OCI-LY1 (cell line): ENCODE data around the gene TIGD1.

Experiments used
- H2AFZ ChIP-seq: fragments of 200-600 bp; sonication (generic), shearing (Covaris generic); 2 replicates; pipeline ENCODE4 v1.6.0; 2014; ENCODE audit warnings: antibody characterized with exemption, mild to moderate bottlenecking, low read length
- H3F3A ChIP-seq: fragments of 200-600 bp; sonication (generic), shearing (Covaris generic); 2 replicates; pipeline ENCODE4 v1.6.0; 2014; ENCODE audit warnings: mild to moderate bottlenecking, antibody characterized with exemption, low read length, moderate library complexity; ENCODE audit not compliant: insufficient read depth
- H3K27ac ChIP-seq: fragments of 200-600 bp; sonication (generic); 2 replicates; pipeline ENCODE4 v1.5.1; 2014; ENCODE audit warnings: low read length, mixed run types, mild to moderate bottlenecking, low read depth; ENCODE audit not compliant: poor library complexity, severe bottlenecking
- H3K27me3 ChIP-seq: fragments of 200-600 bp; sonication (generic); 2 replicates; pipeline ENCODE4 v1.6.0; 2014; ENCODE audit warnings: antibody characterized with exemption, mild to moderate bottlenecking, low read length, moderate library complexity; ENCODE audit not compliant: insufficient read depth
- H3K36me3 ChIP-seq: fragments of 200-600 bp; sonication (generic); 2 replicates; pipeline ENCODE4 v1.6.1; 2014; ENCODE audit warnings: mild to moderate bottlenecking, antibody characterized with exemption, low read length, moderate library complexity, mixed read lengths; ENCODE audit not compliant: insufficient read depth
- H3K4me1 ChIP-seq: fragments of 200-600 bp; sonication (generic); 2 replicates; pipeline ENCODE4 v1.5.1; 2014; ENCODE audit warnings: mild to moderate bottlenecking, low read length, moderate library complexity; ENCODE audit not compliant: insufficient read depth, severe bottlenecking
- H3K4me2 ChIP-seq: fragments of 200-600 bp; sonication (generic), shearing (Covaris generic); 2 replicates; pipeline ENCODE4 v1.6.1; 2014; ENCODE audit warnings: low read length
- H3K4me3 ChIP-seq: fragments of 200-600 bp; sonication (generic); 2 replicates; pipeline ENCODE4 v1.5.1; 2014; ENCODE audit warnings: low read length, low read depth, mild to moderate bottlenecking, mixed read lengths; ENCODE audit not compliant: poor library complexity, severe bottlenecking
- H3K79me2 ChIP-seq: fragments of 200-600 bp; shearing (Covaris generic); 2 replicates; pipeline ENCODE4 v1.6.1; 2016; ENCODE audit warnings: mixed run types, low read length, mixed read lengths; ENCODE audit not compliant: insufficient read depth
- H3K9ac ChIP-seq: fragments of 200-600 bp; sonication (generic), shearing (Covaris generic); 2 replicates; pipeline ENCODE4 v1.6.1; 2014; ENCODE audit warnings: mild to moderate bottlenecking, low read length, mixed read lengths
- H3K9me2 ChIP-seq: fragments of 200-600 bp; sonication (generic), shearing (Covaris generic); 2 replicates; pipeline ENCODE4 v1.6.1; 2014; ENCODE audit warnings: low read depth, mild to moderate bottlenecking, low read length, mixed read lengths
- H3K9me3 ChIP-seq: fragments of 200-600 bp; shearing (Covaris generic); 2 replicates; pipeline ENCODE4 v1.6.1; 2014; ENCODE audit warnings: low read length, mixed read lengths
- H4K20me1 ChIP-seq: fragments of 200-600 bp; sonication (generic), shearing (Covaris generic); 2 replicates; pipeline ENCODE4 v1.6.0; 2016; ENCODE audit warnings: mild to moderate bottlenecking, low read length; ENCODE audit not compliant: insufficient read depth
- CTCF ChIP-seq: fragments of 200-600 bp; sonication (generic), shearing (Covaris generic); IDR thresholded peaks from 2 replicates; pipeline ENCODE4 v1.5.1; 2017; ENCODE audit warnings: mild to moderate bottlenecking, antibody characterized with exemption, low read length, moderate library complexity, mixed read lengths
- EZH2 ChIP-seq: fragments of 200-600 bp; sonication (generic), shearing (Covaris generic); IDR thresholded peaks from 2 replicates; pipeline ENCODE4 v1.8.0; 2017; ENCODE audit warnings: borderline replicate concordance, mixed run types, mild to moderate bottlenecking, antibody characterized with exemption, low read length, moderate library complexity, mixed read lengths

TIGD1 gene

GRCh38 chr2:232525199-232525598, 25.2 kb downstream of the TIGD1 start:
- Histone ChIP-seq H3K9me2 (no peaks in the 10 kb centered on the region), H3K36me3 (no peaks in the 10 kb centered on the region), H4K20me1 (no peaks in the 10 kb centered on the region), H3K4me2 (no peak overlapping the region), H3K27me3 (peaks cover 3% of the 10 kb centered on the region; the same call in 1 of the 2 replicates), H3K4me3 (no peak overlapping the region), H3K9me3 (no peaks in the 10 kb centered on the region), H3K9ac (no peak overlapping the region), H3K27ac (no peak overlapping the region), H2AFZ (no peak overlapping the region), H3K4me1 (no peaks in the 10 kb centered on the region), H3F3A (no peaks in the 10 kb centered on the region), H3K79me2 (no peaks in the 10 kb centered on the region)
- TF ChIP-seq CTCF = no peak
- no peak for TF ChIP-seq EZH2

- Histone ChIP-seq H3K4me3 (no peak overlapping the region), H3K9me3 (no peaks in the 10 kb centered on the region), H3K9ac (no peak overlapping the region), H3K9me2 (no peaks in the 10 kb centered on the region), H3K36me3 (no peaks in the 10 kb centered on the region), H3F3A (no peaks in the 10 kb centered on the region), H3K4me1 (no peaks in the 10 kb centered on the region), H3K27me3 (peaks cover 3% of the 10 kb centered on the region; the same call in 1 of the 2 replicates), H2AFZ (no peak overlapping the region), H3K27ac (no peak overlapping the region), H3K79me2 (no peaks in the 10 kb centered on the region), H4K20me1 (no peaks in the 10 kb centered on the region), H3K4me2 (no peak overlapping the region)
- TF ChIP-seq EZH2 = no peak
- no peak for TF ChIP-seq CTCF
These were observed 25.6 kb downstream of the TIGD1 start for GRCh38 chr2:232524771-232525170.

- peak; percentile 39 for TF ChIP-seq CTCF
- no peak for TF ChIP-seq EZH2
- H3K9ac ChIP-seq = no peak overlapping the region
- no peaks in the 10 kb centered on the region for H3K79me2 ChIP-seq
- no peak overlapping the region for H3K4me3 ChIP-seq
- no peaks in the 10 kb centered on the region for H3K9me2 ChIP-seq
- no peaks in the 10 kb centered on the region for H3F3A ChIP-seq
- H3K27ac ChIP-seq = no peak overlapping the region
- H3K9me3 ChIP-seq = no peaks in the 10 kb centered on the region
- H2AFZ ChIP-seq = no peak overlapping the region
- H3K4me1 ChIP-seq = no peaks in the 10 kb centered on the region
- H4K20me1 ChIP-seq = no peaks in the 10 kb centered on the region
- peaks cover 3% of the 10 kb centered on the region; the same call in 1 of the 2 replicates for H3K27me3 ChIP-seq
- no peaks in the 10 kb centered on the region for H3K36me3 ChIP-seq
- H3K4me2 ChIP-seq = no peak overlapping the region
These were observed 26.4 kb downstream of the TIGD1 start for GRCh38 chr2:232523682-232524597.
